GM23338 (cell line): ENCODE data around the gene PIK3IP1. TPM values are rescaled to one million over a fixed set of nuclear protein-coding genes. Genes with fewer than 3 reads are reported as not detected.

ENCODE experiments used
- ATAC-seq: fragments of 200-7000 bp; cut with Tn5 transposase; 3 replicates; pipeline ENCODE4 v1.9.1; 2020
- DNase-seq: peaks from one replicate; pipeline ENCODE4 v3.0.0-alpha.2; 2015; ENCODE audit warnings: low spot score
- H2AFZ ChIP-seq: fragments of 200-600 bp; sonication (generic); 2 replicates; pipeline ENCODE4 v1.8.0; 2016; ENCODE audit warnings: antibody characterized with exemption, mild to moderate bottlenecking, moderate library complexity
- H3F3A ChIP-seq: fragments of 200-600 bp; sonication (generic); replicated peaks from 2 replicates; pipeline ENCODE4 v1.8.0; 2017; ENCODE audit warnings: antibody characterized with exemption, mixed run types, low read depth
- H3K27ac ChIP-seq: fragments of 200-600 bp; sonication (generic); 2 replicates; pipeline ENCODE4 v1.6.1; 2016; ENCODE audit warnings: low read depth
- H3K27me3 ChIP-seq: fragments of 200-600 bp; sonication (generic); 2 replicates; pipeline ENCODE4 v1.8.0; 2016; ENCODE audit warnings: mild to moderate bottlenecking, mixed run types, moderate library complexity; ENCODE audit not compliant: insufficient read depth
- H3K36me3 ChIP-seq: fragments of 200-600 bp; sonication (generic); 2 replicates; pipeline ENCODE4 v1.8.0; 2016; ENCODE audit warnings: mild to moderate bottlenecking; ENCODE audit not compliant: insufficient read depth
- H3K4me1 ChIP-seq: fragments of 200-600 bp; sonication (generic); 2 replicates; pipeline ENCODE4 v1.8.0; 2016; ENCODE audit warnings: mild to moderate bottlenecking, moderate library complexity; ENCODE audit not compliant: insufficient read depth
- H3K4me2 ChIP-seq: fragments of 200-600 bp; sonication (generic); 2 replicates; pipeline ENCODE4 v1.7.1; 2017; ENCODE audit warnings: mixed run types
- H3K4me3 ChIP-seq: fragments of 200-600 bp; sonication (generic); 2 replicates; pipeline ENCODE4 v1.6.1; 2016; ENCODE audit warnings: mixed run types
- H3K79me2 ChIP-seq: fragments of 200-600 bp; sonication (generic); replicated peaks from 2 replicates; pipeline ENCODE4 v1.8.0; 2017; ENCODE audit warnings: mild to moderate bottlenecking; ENCODE audit not compliant: insufficient read depth
- H3K9me2 ChIP-seq: fragments of 200-600 bp; sonication (generic); 2 replicates; pipeline ENCODE4 v1.8.0; 2017; ENCODE audit not compliant: insufficient read depth
- H4K20me1 ChIP-seq: fragments of 200-600 bp; sonication (generic); replicated peaks from 2 replicates; pipeline ENCODE4 v1.8.0; 2017; ENCODE audit warnings: mild to moderate bottlenecking; ENCODE audit not compliant: insufficient read depth
- H3K27ac Mint-ChIP-seq: 2 replicates; pipeline ENCODE4 v1.8.0; 2020; ENCODE audit warnings: inconsistent platforms, mild to moderate bottlenecking, moderate library complexity, mixed read lengths
- H3K27me3 Mint-ChIP-seq: 3 replicates; pipeline ENCODE4 v1.8.0; 2022; ENCODE audit warnings: low read depth, mild to moderate bottlenecking, moderate library complexity, mixed read lengths, inconsistent platforms; ENCODE audit not compliant: insufficient read depth, poor library complexity
- H3K36me3 Mint-ChIP-seq: 3 replicates; pipeline ENCODE4 v1.8.0; 2021; ENCODE audit warnings: low read depth, mild to moderate bottlenecking, inconsistent platforms, moderate library complexity, mixed read lengths
- H3K4me1 Mint-ChIP-seq: 3 replicates; pipeline ENCODE4 v1.8.0; 2020; ENCODE audit warnings: mild to moderate bottlenecking, inconsistent platforms, mixed read lengths
- H3K4me3 Mint-ChIP-seq: 3 replicates; pipeline ENCODE4 v1.8.0; 2021; ENCODE audit warnings: moderate library complexity, mild to moderate bottlenecking, inconsistent platforms, mixed read lengths
- H3K9me3 Mint-ChIP-seq: 3 replicates; pipeline ENCODE4 v1.8.0; 2020; ENCODE audit warnings: moderate library complexity, mild to moderate bottlenecking, inconsistent platforms, mixed read lengths
- CREB1 ChIP-seq: fragments of 250-450 bp; sonication (Bioruptor Pico); IDR thresholded peaks from 2 replicates; pipeline ENCODE4 v1.5.0; 2020; ENCODE audit warnings: low read depth, mild to moderate bottlenecking, moderate library complexity
- EZH2phosphoT487 ChIP-seq: fragments of 200-600 bp; sonication (generic); IDR thresholded peaks from one replicate; pipeline ENCODE4 v1.8.1; 2018; ENCODE audit warnings: antibody characterized with exemption; ENCODE audit not compliant: unreplicated experiment
- JUNB ChIP-seq: IDR thresholded peaks from one replicate; pipeline ENCODE4 v1.6.1; 2016; ENCODE audit warnings: antibody characterized with exemption; ENCODE audit not compliant: unreplicated experiment
- NANOG ChIP-seq: IDR thresholded peaks from 2 replicates; pipeline ENCODE4 v1.6.1; 2016; ENCODE audit warnings: antibody characterized with exemption, borderline replicate concordance
- POLR2AphosphoS5 ChIP-seq: IDR thresholded peaks from 2 replicates; pipeline ENCODE4 v1.6.1; 2016; ENCODE audit warnings: antibody characterized with exemption, low read depth
- ZNF114 ChIP-seq: fragments of 250-450 bp; sonication (Bioruptor Pico); IDR thresholded peaks from 2 replicates; pipeline ENCODE4 v1.5.0; 2020; ENCODE audit warnings: mild to moderate bottlenecking, moderate library complexity
- polyA plus RNA-seq: library from polyadenylated mRNA; unstranded; fragments of >200 nt; fragmentation: Nextera tagmentation; extraction: Ambion mirVana; gene quantifications from 2 replicates; pipeline ENCODE4 v1.2.1, GENCODE V29; 2016
- total RNA-seq: library from RNA; depleted of rRNA; stranded (reverse); fragments of >200 nt; shearing (Covaris generic); gene quantifications from 2 replicates; pipeline ENCODE4 v1.2.3, GENCODE V29; 2014
- TF ChIP-seq, protein P1 (sequence below): IDR thresholded peaks from one replicate; pipeline ENCODE4 v1.6.1; 2018; ENCODE audit warnings: antibody characterized with exemption; ENCODE audit not compliant: unreplicated experiment
- TF ChIP-seq, protein P2 (sequence below), 2 experiments: fragments of 200-600 bp in 1 of 2; sonication (generic) in 1 of 2; conservative IDR thresholded peaks; 2 replicates each; pipeline versions ENCODE4 v1.5.1 to v1.6.1; 2016 to 2017; ENCODE audit warnings: antibody characterized with exemption in 2 of 2, low read depth in 2 of 2, mild to moderate bottlenecking in 2 of 2, moderate library complexity in 1 of 2
- TF ChIP-seq, protein P3 (sequence below): IDR thresholded peaks from 2 replicates; pipeline ENCODE4 v1.6.1; 2016; ENCODE audit warnings: antibody characterized with exemption

Gene PIK3IP1
- total and polyA plus RNA-seq, 2 experiments from 2014 or later: 1.1 to 2.2 TPM

DNA sequence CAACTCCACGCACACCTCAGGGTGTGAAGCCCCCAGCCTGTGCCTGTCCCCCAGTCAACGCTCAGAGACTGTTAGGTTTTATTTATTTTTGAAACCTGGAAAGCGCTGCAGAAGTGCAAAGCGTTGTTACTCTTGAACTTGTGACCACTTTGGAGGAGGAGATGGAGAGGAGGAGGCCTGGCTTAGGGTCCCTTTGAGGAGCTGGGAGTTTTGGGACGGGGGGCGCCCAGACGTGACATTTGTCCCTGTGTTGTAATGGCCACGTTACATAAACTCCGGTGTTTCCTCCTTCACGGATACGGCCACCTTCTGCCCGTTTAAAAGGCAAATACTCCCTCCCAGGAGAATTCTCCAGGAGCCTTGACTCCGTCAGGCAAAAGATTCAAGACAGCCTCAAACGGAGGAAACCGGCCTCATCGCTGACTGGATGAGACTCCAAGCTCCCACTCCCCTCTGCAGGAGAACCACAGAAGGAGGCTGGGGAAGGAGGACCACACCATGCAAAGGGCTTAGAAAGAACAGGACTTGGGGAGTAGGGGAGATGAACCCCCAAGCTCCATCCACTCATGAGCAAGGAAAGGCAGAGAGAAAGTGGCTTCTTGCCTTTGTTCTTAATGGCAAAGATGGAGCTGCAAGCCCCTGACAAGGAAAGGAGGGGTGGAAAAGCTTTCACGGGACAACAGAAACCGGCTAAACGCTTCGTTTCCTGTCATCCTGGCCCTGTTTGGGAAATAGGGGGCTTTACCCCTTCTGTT is 630 bp downstream of the PIK3IP1 start (continued):
- TF ChIP-seq, protein P1, sequence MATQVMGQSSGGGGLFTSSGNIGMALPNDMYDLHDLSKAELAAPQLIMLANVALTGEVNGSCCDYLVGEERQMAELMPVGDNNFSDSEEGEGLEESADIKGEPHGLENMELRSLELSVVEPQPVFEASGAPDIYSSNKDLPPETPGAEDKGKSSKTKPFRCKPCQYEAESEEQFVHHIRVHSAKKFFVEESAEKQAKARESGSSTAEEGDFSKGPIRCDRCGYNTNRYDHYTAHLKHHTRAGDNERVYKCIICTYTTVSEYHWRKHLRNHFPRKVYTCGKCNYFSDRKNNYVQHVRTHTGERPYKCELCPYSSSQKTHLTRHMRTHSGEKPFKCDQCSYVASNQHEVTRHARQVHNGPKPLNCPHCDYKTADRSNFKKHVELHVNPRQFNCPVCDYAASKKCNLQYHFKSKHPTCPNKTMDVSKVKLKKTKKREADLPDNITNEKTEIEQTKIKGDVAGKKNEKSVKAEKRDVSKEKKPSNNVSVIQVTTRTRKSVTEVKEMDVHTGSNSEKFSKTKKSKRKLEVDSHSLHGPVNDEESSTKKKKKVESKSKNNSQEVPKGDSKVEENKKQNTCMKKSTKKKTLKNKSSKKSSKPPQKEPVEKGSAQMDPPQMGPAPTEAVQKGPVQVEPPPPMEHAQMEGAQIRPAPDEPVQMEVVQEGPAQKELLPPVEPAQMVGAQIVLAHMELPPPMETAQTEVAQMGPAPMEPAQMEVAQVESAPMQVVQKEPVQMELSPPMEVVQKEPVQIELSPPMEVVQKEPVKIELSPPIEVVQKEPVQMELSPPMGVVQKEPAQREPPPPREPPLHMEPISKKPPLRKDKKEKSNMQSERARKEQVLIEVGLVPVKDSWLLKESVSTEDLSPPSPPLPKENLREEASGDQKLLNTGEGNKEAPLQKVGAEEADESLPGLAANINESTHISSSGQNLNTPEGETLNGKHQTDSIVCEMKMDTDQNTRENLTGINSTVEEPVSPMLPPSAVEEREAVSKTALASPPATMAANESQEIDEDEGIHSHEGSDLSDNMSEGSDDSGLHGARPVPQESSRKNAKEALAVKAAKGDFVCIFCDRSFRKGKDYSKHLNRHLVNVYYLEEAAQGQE: no peak
- TF ChIP-seq JUNB (no peak), EZH2phosphoT487 (no peak), NANOG (no peak), ZNF114 (CRISPR knock-in tag) (no peak)
- TF ChIP-seq, protein P2, sequence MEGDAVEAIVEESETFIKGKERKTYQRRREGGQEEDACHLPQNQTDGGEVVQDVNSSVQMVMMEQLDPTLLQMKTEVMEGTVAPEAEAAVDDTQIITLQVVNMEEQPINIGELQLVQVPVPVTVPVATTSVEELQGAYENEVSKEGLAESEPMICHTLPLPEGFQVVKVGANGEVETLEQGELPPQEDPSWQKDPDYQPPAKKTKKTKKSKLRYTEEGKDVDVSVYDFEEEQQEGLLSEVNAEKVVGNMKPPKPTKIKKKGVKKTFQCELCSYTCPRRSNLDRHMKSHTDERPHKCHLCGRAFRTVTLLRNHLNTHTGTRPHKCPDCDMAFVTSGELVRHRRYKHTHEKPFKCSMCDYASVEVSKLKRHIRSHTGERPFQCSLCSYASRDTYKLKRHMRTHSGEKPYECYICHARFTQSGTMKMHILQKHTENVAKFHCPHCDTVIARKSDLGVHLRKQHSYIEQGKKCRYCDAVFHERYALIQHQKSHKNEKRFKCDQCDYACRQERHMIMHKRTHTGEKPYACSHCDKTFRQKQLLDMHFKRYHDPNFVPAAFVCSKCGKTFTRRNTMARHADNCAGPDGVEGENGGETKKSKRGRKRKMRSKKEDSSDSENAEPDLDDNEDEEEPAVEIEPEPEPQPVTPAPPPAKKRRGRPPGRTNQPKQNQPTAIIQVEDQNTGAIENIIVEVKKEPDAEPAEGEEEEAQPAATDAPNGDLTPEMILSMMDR (conservative IDR thresholded peaks at IDR 0.05; ENCODE audit: low read depth in 2 of 2): no peak

DNA sequence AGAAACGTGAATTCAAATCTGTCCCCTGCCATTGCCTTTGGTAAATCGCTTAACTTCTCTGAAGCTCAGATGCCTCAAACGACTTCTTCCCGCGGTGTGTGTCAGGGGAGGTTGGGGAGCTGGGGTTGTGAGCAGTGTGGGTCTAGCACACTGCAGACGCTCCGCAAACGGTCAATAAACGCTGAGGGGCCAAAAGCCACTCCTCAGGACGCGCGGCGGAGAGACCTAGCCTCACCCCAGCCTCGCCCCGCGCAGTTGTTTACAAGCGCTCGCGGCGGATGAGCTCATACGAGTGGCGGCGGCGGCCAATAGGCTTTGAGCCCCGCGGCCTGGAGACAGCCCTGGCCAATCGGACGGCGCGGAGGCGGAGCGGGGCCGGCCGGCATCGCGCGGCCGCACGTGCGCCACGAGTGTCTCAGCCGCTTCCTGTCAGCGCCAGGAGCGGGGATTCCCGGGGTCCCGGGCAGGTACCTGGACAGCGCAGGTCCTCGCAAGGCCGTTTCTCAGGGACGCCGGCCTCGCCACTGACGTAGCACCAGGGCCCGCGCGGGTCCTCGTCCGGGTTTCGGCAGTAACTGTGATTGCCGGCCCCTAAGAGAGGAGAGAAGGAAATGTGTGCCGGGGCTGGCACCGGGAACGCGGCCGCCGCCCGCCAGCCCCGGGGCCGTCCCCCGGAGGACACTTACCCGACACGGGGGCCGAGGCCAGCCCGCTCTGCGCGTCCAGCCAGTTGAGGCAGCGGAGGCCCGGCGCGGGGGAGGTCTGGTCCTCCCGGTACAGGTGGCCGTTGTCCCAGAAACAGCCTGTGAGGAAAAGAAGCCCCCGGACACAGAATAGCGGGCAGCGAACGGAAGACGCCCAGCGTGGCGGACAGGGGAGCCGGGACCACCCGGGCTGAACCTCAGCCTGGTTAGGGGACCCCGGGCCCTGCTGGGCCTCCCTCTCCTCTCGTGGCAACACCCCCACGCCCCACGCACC is 1.5 kb downstream of the PIK3IP1 start:
- H3K27ac Mint-ChIP-seq: no peak overlapping the region
- Histone ChIP-seq H3K4me1 (0 out of 2 replicates have a peak, but pooled peaks cover 8% of the 10 kb centered on the region), H3K4me2 (peak overlapping the region; percentile 79), H3K36me3 (no peaks in the 10 kb centered on the region), H3K9me2 (no peaks in the 10 kb centered on the region), H3K27ac (no peak overlapping the region), H4K20me1 (no peaks in the 10 kb centered on the region), H2AFZ (peak overlapping the region; percentile 78; the same call in 1 of the 2 replicates), H3K79me2 (no peaks in the 10 kb centered on the region), H3F3A (peaks cover 8% of the 10 kb centered on the region; the same call in 1 of the 2 replicates), H3K4me3 (peak overlapping the region; percentile 57), H3K27me3 (peaks cover 26% of the 10 kb centered on the region)
- peaks cover 19% of the 10 kb centered on the region for H3K4me1 Mint-ChIP-seq
- no peaks in the 10 kb centered on the region for H3K9me3 Mint-ChIP-seq
- H3K27me3 Mint-ChIP-seq: peaks cover 19% of the 10 kb centered on the region
- H3K4me3 Mint-ChIP-seq: peak overlapping the region; percentile 82
- ATAC-seq (peak; percentile 89), DNase-seq (peak; percentile 98)
- H3K36me3 Mint-ChIP-seq: no peaks in the 10 kb centered on the region
- no peak for TF ChIP-seq POLR2AphosphoS5
- no peak for TF ChIP-seq ZNF114 (CRISPR knock-in tag)
- peak; percentile 55; the same call in 1 of the 2 replicates for TF ChIP-seq CREB1 (CRISPR knock-in tag)
- TF ChIP-seq, protein P3, sequence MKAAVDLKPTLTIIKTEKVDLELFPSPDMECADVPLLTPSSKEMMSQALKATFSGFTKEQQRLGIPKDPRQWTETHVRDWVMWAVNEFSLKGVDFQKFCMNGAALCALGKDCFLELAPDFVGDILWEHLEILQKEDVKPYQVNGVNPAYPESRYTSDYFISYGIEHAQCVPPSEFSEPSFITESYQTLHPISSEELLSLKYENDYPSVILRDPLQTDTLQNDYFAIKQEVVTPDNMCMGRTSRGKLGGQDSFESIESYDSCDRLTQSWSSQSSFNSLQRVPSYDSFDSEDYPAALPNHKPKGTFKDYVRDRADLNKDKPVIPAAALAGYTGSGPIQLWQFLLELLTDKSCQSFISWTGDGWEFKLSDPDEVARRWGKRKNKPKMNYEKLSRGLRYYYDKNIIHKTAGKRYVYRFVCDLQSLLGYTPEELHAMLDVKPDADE: no peak; the same call in none of the 2 replicates
